HepG2 (cell line): Measurements from ENCODE around the gene RERE. TPM values are rescaled to one million over a fixed set of nuclear protein-coding genes. Genes with fewer than 3 reads are reported as not detected.

Source experiments
- CC2D1A ChIP-seq: sonication (generic); formaldehyde crosslinking; IDR thresholded peaks from 2 replicates; pipeline ENCODE4 v1.8.1; 2023; ENCODE audit warnings: mild to moderate bottlenecking, missing genetic modification reagents
- ETV6 ChIP-seq: sonication (generic); formaldehyde crosslinking; conservative IDR thresholded peaks from 2 replicates; pipeline ENCODE4 v1.4.0; 2020; ENCODE audit warnings: missing genetic modification reagents
- KDM4B ChIP-seq: sonication (generic); formaldehyde crosslinking; IDR thresholded peaks from 2 replicates; pipeline ENCODE4 v1.4.0; 2020; ENCODE audit warnings: missing genetic modification reagents
- MED13 ChIP-seq: sonication (generic); formaldehyde crosslinking; IDR thresholded peaks from 2 replicates; pipeline ENCODE4 v1.5.0; 2020; ENCODE audit warnings: missing genetic modification reagents
- PTBP1 ChIP-seq: fragments of 200-400 bp; formaldehyde crosslinking; IDR thresholded peaks from 2 replicates; pipeline ENCODE4 v1.6.1; 2018; ENCODE audit warnings: low read length, low read depth; ENCODE audit not compliant: poor library complexity, severe bottlenecking
- ZNF644 ChIP-seq: IDR thresholded peaks from 2 replicates; pipeline ENCODE4 v1.6.1; 2016; ENCODE audit warnings: low read depth
- polyA plus RNA-seq, 8 experiments: library from polyadenylated mRNA; depleted of rRNA in 3 of 8; stranded (reverse) in 7 of 8; unstranded in 1 of 8; fragments of >200 nt; fragmentation: Illumina TruSeq in 4 of 8; extraction: Trizol in 4 of 8; gene quantifications; 2 replicates each; pipeline versions ENCODE4 v1.2.1 to v1.2.3, GENCODE V29; 2011 to 2016; ENCODE audit warnings: low read depth in 4 of 8, missing spikeins in 1 of 8, mixed read lengths in 1 of 8; ENCODE audit not compliant: insufficient read depth in 1 of 8
- total RNA-seq, 5 experiments: library from RNA; depleted of rRNA; stranded (reverse); fragments of >200 nt; fragmentation: Illumina TruSeq; extraction: Trizol; gene quantifications; 2 replicates each; pipeline ENCODE4 v1.2.3, GENCODE V29; 2016; ENCODE audit warnings: low read depth in 1 of 5
- TF ChIP-seq, protein P1 (sequence below): sonication (generic); formaldehyde crosslinking; IDR thresholded peaks from 2 replicates; pipeline ENCODE4 v1.4.0; 2020; ENCODE audit warnings: missing genetic modification reagents
- TF ChIP-seq, protein P2 (sequence below): sonication (generic); formaldehyde crosslinking; IDR thresholded peaks from 2 replicates; pipeline ENCODE4 v1.4.0; 2020; ENCODE audit warnings: missing genetic modification reagents, mild to moderate bottlenecking, borderline replicate concordance
- TF ChIP-seq, protein P3 (sequence below): sonication (generic); formaldehyde crosslinking; conservative IDR thresholded peaks from 2 replicates; pipeline ENCODE4 v1.4.0; 2020; ENCODE audit warnings: missing genetic modification reagents
- TF ChIP-seq, protein P4 (sequence below), 2 experiments: fragments of 450-650 bp in 1 of 2; sonication (generic) in 1 of 2; formaldehyde crosslinking; IDR thresholded peaks; 2 replicates each; pipeline versions ENCODE4 v1.5.0 to v1.8.0; 2020 to 2022; ENCODE audit warnings: mild to moderate bottlenecking in 1 of 2, missing genetic modification reagents in 1 of 2
- TF ChIP-seq, protein P5 (sequence below): sonication (generic); formaldehyde crosslinking; conservative IDR thresholded peaks from 2 replicates; pipeline ENCODE4 v1.5.0; 2020; ENCODE audit warnings: missing genetic modification reagents
- TF ChIP-seq, protein P6 (sequence below): sonication (generic); formaldehyde crosslinking; IDR thresholded peaks from 2 replicates; pipeline ENCODE4 v1.8.0; 2022; ENCODE audit warnings: mild to moderate bottlenecking, missing genetic modification reagents; ENCODE audit not compliant: insufficient replicate concordance

RERE gene
- total and polyA plus RNA-seq, 2 of the 13 experiments (the other 11 are each of a cell fraction or from before 2014, with no cell fraction given) = 18.3 to 21.9 TPM

DNA sequence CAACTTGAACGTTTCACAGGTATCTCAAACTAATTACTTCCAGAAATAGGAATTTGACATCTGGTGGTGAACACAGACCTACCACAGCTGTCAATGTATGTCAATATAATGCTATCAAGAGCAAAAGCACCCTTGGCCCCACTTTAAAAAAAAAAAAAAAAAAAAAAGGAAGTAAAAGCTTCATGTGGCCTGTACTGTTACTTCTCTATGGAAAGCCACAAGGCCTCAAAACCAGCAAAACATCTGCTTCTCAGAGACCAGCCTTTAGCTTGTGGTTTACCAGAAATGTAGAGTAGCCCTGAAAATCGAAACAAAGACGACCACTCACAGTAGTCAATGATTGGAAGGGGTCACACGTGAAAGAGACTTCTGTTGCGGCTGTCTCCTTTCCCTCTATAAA, 389.9 kb downstream of the RERE start (continued):
- TF ChIP-seq, protein P1, sequence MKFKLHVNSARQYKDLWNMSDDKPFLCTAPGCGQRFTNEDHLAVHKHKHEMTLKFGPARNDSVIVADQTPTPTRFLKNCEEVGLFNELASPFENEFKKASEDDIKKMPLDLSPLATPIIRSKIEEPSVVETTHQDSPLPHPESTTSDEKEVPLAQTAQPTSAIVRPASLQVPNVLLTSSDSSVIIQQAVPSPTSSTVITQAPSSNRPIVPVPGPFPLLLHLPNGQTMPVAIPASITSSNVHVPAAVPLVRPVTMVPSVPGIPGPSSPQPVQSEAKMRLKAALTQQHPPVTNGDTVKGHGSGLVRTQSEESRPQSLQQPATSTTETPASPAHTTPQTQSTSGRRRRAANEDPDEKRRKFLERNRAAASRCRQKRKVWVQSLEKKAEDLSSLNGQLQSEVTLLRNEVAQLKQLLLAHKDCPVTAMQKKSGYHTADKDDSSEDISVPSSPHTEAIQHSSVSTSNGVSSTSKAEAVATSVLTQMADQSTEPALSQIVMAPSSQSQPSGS (CRISPR knock-in tag) = no peak
- TF ChIP-seq, protein P2, sequence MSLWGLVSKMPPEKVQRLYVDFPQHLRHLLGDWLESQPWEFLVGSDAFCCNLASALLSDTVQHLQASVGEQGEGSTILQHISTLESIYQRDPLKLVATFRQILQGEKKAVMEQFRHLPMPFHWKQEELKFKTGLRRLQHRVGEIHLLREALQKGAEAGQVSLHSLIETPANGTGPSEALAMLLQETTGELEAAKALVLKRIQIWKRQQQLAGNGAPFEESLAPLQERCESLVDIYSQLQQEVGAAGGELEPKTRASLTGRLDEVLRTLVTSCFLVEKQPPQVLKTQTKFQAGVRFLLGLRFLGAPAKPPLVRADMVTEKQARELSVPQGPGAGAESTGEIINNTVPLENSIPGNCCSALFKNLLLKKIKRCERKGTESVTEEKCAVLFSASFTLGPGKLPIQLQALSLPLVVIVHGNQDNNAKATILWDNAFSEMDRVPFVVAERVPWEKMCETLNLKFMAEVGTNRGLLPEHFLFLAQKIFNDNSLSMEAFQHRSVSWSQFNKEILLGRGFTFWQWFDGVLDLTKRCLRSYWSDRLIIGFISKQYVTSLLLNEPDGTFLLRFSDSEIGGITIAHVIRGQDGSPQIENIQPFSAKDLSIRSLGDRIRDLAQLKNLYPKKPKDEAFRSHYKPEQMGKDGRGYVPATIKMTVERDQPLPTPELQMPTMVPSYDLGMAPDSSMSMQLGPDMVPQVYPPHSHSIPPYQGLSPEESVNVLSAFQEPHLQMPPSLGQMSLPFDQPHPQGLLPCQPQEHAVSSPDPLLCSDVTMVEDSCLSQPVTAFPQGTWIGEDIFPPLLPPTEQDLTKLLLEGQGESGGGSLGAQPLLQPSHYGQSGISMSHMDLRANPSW = no peak
- TF ChIP-seq MED13 (CRISPR knock-in tag) (no peak), ETV6 (CRISPR knock-in tag) (no peak), ZNF644 (no peak), PTBP1 (no peak), CC2D1A (CRISPR knock-in tag) (no peak), KDM4B (CRISPR knock-in tag) (no peak)
- TF ChIP-seq, protein P3, sequence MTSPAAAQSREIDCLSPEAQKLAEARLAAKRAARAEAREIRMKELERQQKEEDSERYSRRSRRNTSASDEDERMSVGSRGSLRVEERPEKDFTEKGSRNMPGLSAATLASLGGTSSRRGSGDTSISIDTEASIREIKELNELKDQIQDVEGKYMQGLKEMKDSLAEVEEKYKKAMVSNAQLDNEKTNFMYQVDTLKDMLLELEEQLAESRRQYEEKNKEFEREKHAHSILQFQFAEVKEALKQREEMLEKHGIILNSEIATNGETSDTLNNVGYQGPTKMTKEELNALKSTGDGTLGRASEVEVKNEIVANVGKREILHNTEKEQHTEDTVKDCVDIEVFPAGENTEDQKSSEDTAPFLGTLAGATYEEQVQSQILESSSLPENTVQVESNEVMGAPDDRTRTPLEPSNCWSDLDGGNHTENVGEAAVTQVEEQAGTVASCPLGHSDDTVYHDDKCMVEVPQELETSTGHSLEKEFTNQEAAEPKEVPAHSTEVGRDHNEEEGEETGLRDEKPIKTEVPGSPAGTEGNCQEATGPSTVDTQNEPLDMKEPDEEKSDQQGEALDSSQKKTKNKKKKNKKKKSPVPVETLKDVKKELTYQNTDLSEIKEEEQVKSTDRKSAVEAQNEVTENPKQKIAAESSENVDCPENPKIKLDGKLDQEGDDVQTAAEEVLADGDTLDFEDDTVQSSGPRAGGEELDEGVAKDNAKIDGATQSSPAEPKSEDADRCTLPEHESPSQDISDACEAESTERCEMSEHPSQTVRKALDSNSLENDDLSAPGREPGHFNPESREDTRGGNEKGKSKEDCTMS (CRISPR knock-in tag) = no peak
- TF ChIP-seq, protein P4, sequence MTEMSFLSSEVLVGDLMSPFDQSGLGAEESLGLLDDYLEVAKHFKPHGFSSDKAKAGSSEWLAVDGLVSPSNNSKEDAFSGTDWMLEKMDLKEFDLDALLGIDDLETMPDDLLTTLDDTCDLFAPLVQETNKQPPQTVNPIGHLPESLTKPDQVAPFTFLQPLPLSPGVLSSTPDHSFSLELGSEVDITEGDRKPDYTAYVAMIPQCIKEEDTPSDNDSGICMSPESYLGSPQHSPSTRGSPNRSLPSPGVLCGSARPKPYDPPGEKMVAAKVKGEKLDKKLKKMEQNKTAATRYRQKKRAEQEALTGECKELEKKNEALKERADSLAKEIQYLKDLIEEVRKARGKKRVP (CRISPR knock-in tag; IDR thresholded peaks at IDR 0.05) = no peak
- TF ChIP-seq, protein P5, sequence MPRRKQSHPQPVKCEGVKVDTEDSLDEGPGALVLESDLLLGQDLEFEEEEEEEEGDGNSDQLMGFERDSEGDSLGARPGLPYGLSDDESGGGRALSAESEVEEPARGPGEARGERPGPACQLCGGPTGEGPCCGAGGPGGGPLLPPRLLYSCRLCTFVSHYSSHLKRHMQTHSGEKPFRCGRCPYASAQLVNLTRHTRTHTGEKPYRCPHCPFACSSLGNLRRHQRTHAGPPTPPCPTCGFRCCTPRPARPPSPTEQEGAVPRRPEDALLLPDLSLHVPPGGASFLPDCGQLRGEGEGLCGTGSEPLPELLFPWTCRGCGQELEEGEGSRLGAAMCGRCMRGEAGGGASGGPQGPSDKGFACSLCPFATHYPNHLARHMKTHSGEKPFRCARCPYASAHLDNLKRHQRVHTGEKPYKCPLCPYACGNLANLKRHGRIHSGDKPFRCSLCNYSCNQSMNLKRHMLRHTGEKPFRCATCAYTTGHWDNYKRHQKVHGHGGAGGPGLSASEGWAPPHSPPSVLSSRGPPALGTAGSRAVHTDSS (CRISPR knock-in tag) = no peak
- TF ChIP-seq, protein P6, sequence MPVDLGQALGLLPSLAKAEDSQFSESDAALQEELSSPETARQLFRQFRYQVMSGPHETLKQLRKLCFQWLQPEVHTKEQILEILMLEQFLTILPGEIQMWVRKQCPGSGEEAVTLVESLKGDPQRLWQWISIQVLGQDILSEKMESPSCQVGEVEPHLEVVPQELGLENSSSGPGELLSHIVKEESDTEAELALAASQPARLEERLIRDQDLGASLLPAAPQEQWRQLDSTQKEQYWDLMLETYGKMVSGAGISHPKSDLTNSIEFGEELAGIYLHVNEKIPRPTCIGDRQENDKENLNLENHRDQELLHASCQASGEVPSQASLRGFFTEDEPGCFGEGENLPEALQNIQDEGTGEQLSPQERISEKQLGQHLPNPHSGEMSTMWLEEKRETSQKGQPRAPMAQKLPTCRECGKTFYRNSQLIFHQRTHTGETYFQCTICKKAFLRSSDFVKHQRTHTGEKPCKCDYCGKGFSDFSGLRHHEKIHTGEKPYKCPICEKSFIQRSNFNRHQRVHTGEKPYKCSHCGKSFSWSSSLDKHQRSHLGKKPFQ (CRISPR knock-in tag) = no peak
